Stimulated activated CD8-positive, alpha-beta memory T cell treated with anti-CD3 and anti-CD28 coated beads, Interleukin-15, amount 100 ng/mL, for 24 hours (primary cell): ENCODE data around the gene DRAXIN.

ENCODE experiments used
- DNase-seq: peaks from one replicate; pipeline ENCODE4 v3.0.0-alpha.2; 2020; ENCODE audit warnings: low read depth

Gene DRAXIN, protein sequence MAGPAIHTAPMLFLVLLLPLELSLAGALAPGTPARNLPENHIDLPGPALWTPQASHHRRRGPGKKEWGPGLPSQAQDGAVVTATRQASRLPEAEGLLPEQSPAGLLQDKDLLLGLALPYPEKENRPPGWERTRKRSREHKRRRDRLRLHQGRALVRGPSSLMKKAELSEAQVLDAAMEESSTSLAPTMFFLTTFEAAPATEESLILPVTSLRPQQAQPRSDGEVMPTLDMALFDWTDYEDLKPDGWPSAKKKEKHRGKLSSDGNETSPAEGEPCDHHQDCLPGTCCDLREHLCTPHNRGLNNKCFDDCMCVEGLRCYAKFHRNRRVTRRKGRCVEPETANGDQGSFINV

DNA sequence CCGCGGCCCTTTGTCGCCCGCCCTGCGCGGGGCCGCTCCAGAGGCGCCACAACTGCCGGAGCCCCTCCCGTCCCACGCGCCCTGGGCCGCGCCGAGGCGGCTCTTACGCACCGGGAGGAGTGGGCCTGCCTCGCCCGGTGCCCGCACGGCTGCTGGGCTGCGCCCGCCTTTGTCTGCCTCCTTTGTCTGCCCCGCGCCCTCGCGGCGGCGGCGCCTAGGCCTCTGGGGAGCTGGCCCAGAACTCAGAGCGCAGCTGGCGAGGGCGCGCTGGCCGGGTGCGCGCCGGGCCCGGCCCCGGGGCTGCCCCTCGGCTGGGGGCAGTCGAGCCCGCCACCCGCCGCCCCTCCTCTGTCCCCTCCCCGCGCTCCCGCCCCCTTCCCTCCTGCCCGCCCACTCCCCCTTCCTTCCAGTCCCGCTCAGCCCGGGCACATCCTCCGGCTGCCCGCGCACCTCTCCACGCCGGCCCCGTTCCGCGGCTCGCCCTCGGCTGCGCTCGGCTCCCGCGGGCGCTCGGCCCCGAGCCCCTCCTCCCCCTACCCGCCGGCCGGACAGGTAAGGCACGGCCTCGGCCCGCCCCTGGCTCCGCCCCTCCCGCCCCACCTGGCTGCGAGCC lies at the start of gene DRAXIN:
Gene DRAXIN, plus strand, starts transcription at position 409 of the 613 bp plus-strand sequence. CDS start 14,549 bp downstream, outside the sequence.
- no peak for DNase-seq

DNA sequence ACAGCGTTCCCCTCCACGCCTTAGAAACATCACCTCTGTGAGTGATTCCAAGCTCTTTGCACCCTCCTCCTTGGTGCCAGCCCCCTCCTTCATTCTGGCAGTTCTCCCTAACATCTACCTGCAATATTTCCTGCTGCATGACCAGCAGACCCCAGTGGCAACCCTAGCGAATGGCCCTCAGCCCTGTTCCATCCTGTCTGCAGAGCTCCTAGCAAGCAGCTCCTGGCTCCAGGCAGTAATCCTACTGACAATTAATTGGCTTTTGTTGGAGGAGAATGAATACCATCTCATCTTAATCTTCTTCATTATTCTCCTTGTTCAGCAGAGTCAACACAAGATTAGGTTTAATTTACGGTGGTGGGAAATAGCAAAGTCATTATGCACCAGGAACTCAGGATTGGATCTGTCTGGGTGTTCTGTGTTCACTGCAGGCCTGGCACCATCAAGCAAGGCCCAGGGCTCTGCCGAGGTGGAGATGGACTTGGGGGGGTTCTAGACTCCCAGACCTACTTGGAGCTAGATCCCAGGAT lies 49.7 kb upstream of the DRAXIN start:
- DNase-seq: no peak

DNA sequence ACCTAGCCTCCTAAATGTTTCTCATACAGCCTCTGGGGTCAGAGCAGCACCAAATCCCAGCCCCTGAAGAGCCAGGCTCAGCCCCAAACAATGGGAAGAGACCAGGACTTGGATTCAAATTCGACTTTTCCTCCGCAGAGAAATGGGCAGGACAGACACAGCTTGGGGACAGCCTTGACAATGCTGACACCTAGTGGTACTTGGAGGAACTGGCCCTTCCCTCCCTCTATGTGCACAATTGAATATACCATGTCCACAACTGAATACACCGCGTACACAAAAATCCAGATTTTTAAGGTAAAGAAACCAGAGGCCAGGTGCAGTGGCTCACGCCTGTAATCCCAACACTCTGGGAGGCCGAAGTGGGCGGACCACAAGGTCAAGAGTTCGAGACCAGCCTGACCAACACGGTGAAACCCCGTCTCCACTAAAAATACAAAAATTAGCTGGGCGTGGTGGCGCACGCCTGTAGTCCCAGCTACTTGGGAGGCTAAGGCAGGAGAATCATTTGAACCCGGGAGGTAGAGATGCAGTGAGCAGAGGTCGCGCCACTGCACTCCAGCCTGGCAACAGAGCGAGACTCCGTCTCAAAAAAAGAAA lies 49.0 kb upstream of the DRAXIN start:
- DNase-seq: peak; percentile 39

DNA sequence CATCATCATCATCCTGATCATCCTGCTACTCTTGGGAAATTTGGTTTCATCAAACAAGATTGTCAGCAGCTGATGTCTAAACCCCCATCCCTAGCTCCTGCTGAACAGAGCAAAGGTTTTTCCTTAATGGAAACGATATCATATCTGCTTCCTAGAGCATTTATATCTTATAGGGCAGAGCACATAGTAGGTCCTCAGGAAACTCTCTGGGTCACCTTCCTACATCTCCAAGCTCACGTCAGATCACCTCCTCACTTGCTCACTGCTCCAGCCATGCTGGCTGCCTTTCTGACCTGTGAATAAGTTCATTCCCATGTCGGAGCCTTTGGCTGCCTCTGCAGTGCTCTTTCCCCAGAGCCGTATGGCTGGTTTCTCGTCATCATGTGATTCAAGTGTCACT lies 47.7 kb upstream of the DRAXIN start:
- DNase-seq: no peak

GRCh38 chr1:11645270-11645669 lies 46.2 kb upstream of the DRAXIN start:
- DNase-seq: no peak

GRCh38 chr1:11645670-11646265 lies 45.7 kb upstream of the DRAXIN start:
- peak; percentile 60 for DNase-seq

DNA sequence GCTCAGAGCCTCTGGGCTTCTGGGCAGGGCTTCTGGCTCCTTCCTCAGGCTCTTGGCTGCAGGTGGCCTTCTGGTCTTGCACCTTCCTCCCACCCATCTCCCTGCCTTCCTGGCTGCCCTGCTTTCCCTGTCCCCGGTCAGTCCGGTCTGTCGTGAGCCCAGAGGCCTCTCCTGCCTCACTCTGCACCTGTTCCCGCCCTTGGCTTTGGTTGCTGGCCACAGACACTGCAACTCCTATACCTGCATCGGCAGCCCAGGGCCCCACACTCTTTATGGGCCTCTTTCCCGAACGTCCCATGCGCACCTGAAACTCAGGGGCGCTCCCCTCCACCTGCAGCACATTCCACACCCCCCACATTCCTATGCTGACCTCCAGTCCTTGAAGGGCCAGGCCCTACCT lies 45.2 kb upstream of the DRAXIN start:
- no peak for DNase-seq

DNA sequence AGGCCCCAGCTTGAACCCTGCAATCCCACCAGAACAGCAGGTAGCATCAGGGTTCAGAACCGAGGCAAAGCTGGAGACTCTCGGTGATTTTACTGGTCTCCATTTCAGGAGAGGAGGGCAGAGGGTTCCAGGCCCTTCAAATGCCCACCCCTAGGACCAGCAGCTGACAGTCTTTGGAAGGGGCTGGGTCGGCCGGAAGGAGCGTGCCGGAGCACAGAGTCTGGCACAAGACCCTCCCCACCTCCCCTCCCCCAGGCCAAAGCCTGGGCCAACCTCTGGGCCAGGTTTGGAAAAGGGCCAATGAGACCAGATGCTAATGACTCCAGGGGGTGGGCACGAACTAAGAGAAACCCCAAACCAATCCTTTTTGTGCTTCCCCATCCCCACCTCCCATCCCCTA lies 44.2 kb upstream of the DRAXIN start:
- no peak for DNase-seq

- DNase-seq: no peak
Measured at GRCh38 chr1:11648039-11648438, 43.5 kb upstream of the DRAXIN start.

- DNase-seq: peak; percentile 33
Measured at GRCh38 chr1:11648732-11649158, 42.8 kb upstream of the DRAXIN start.

GRCh38 chr1:11649237-11649623 lies 42.3 kb upstream of the DRAXIN start:
- DNase-seq: no peak

GRCh38 chr1:11649624-11650330 lies 41.7 kb upstream of the DRAXIN start:
- no peak for DNase-seq

- DNase-seq: peak; percentile 43
Measured at GRCh38 chr1:11650331-11650991, 41.0 kb upstream of the DRAXIN start.

GRCh38 chr1:11651017-11651416 lies 40.5 kb upstream of the DRAXIN start:
- no peak for DNase-seq

DNA sequence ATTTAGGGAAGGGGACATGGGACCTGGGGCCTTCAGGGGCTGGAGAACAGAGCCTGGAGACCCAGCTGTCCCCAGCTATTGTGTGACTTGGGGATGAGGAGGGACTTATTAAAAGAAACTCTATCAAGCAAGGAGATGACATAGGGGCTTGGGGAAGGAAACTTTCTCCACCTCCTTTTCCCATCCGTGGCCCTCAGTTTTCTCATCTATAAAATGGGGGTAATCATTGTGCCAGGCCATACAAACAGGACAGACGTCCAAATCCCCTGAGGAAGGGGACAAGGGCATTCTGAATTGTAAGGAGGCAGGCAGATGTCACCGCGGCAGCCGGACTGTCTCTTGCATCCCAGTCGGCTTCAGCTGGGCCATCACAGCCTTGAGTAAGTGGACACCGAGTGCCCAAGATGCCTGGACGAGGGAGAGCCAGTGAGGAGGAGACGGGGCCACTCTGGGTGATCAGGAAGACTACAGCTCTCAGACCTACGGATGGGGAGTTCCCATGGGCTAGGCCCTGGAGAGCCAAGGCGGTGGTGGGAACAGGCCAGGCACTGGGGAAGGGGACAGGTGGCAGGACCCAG lies 39.2 kb upstream of the DRAXIN start:
- DNase-seq: no peak

DNA sequence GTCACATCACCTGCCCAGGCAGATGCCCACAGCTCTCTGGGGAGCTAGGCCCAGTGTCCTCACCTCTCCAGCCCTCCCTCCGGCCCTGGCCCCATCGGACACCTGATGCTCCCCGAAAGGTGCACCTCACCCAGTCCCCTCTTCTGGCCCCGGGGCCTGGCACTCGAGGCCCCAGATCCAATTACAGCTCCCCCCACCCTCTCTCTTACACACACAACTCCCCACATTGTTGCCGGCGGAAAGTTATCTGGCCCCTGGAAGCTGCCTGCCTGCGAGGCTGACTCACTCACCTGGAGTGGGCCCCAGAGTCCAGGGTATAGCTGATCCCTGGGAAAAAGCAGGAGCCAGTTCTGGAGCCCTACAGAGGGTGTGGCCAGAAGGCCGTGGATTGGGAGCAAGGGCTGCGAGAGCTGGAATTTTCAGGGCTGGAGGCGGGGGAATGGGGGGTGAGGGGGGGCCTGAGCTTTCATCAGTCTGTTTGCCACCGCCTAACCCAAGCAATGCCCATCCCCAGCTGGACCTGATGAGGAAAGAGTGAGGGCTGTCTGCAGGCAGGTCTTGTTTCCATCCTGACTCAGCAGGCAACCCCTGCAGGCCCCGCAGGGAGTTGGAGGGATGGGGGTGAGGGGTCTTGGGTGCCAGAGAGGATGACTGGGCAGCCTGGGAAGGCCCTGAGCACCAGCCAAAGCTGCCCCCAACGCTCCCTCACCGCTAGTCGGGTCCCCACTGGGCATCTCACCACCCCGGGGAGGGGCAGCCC lies 38.2 kb upstream of the DRAXIN start:
- DNase-seq: no peak

DNA sequence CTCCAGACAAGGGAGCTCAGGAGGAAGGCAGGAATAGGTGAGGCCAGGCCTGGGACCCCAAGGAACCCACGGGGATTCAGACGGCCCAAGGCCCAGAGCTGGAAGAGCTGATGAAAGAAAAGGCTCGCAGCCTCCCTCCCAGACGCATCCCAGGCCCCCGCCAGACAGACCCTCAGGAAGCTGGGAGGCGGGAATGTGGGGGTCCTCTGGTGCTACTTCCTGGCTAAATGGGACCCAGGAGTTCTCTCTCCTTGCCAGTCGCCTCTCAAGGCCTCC lies 37.7 kb upstream of the DRAXIN start:
- no peak for DNase-seq

GRCh38 chr1:11654137-11654938 lies 37.2 kb upstream of the DRAXIN start, which contains the start of the genes FBXO2 and FBXO44:
Gene FBXO2, minus strand, starts transcription at chr1:11654429. Its CDS starts 89 bp downstream, at chr1:11654340.
Gene FBXO44, plus strand, starts transcription at chr1:11654877. Its CDS starts 959 bp downstream, at chr1:11655836.
- peak; percentile 51 for DNase-seq
